Stimulated activated CD8-positive, alpha-beta memory T cell treated with anti-CD3 and anti-CD28 coated beads, Interleukin-15, amount 100 ng/mL, for 1 hour (primary cell): Measurements from ENCODE around the gene SLC4A1.

Experiments
- DNase-seq: peaks from one replicate; pipeline ENCODE4 v3.0.0-alpha.2; 2020; ENCODE audit warnings: low read depth

Gene SLC4A1

GRCh38 chr17:44283344-44284023 is 15.5 kb upstream of the SLC4A1 start:
- DNase-seq: no peak

- no peak for DNase-seq
These were observed 14.3 kb upstream of the SLC4A1 start for GRCh38 chr17:44282264-44282663.

GRCh38 chr17:44281570-44281969 is 13.6 kb upstream of the SLC4A1 start:
- no peak for DNase-seq

GRCh38 chr17:44280392-44280937 is 12.5 kb upstream of the SLC4A1 start:
- DNase-seq: no peak

- DNase-seq: no peak
These were observed 11.9 kb upstream of the SLC4A1 start for GRCh38 chr17:44279666-44280391.

GRCh38 chr17:44279346-44279665 is 11.4 kb upstream of the SLC4A1 start:
- DNase-seq: no peak

- DNase-seq: no peak
These were observed 10.0 kb upstream of the SLC4A1 start for GRCh38 chr17:44277976-44278375.

GRCh38 chr17:44273607-44274006 is 5.7 kb upstream of the SLC4A1 start:
- no peak for DNase-seq

GRCh38 chr17:44272954-44273353 is 5.0 kb upstream of the SLC4A1 start:
- DNase-seq: no peak

- no peak for DNase-seq
These were observed 4.5 kb upstream of the SLC4A1 start for GRCh38 chr17:44272321-44272951.

GRCh38 chr17:44269535-44270240 is 1.8 kb upstream of the SLC4A1 start:
- DNase-seq: no peak

- DNase-seq: no peak
These were observed 987 bp upstream of the SLC4A1 start for GRCh38 chr17:44268709-44269534.

GRCh38 chr17:44267165-44267455 is 825 bp downstream of the SLC4A1 start:
- no peak for DNase-seq

- DNase-seq: no peak
These were observed 1.4 kb downstream of the SLC4A1 start for GRCh38 chr17:44266402-44267164.

- DNase-seq: no peak
These were observed 4.5 kb downstream of the SLC4A1 start for GRCh38 chr17:44263345-44263902.

- no peak for DNase-seq
These were observed 5.2 kb downstream of the SLC4A1 start for GRCh38 chr17:44262654-44263225.

- DNase-seq: no peak
These were observed 7.6 kb downstream of the SLC4A1 start for GRCh38 chr17:44260296-44260695.

GRCh38 chr17:44258811-44259351 is 9.1 kb downstream of the SLC4A1 start:
- no peak for DNase-seq

- DNase-seq: no peak
These were observed 9.8 kb downstream of the SLC4A1 start for GRCh38 chr17:44257815-44258760.
